K562 (cell line): ENCODE results near the gene DPY19L3. TPM values are rescaled to one million over a fixed set of nuclear protein-coding genes. Genes with fewer than 3 reads are reported as not detected.

Source experiments
- NR1H2 ChIP-seq: sonication (generic); formaldehyde crosslinking; IDR thresholded peaks from 2 replicates; pipeline ENCODE4 v1.4.0; 2020; ENCODE audit warnings: mild to moderate bottlenecking, missing genetic modification reagents
- PYGO2 ChIP-seq: fragments of 450-650 bp; IDR thresholded peaks from 2 replicates; pipeline ENCODE4 v1.6.1; 2016; ENCODE audit warnings: mild to moderate bottlenecking, missing genetic modification characterization, moderate library complexity, missing compliant biosample characterization
- RB1 ChIP-seq: fragments of 450-650 bp; IDR thresholded peaks from 2 replicates; pipeline ENCODE4 v1.6.1; 2017; ENCODE audit warnings: low read depth, mild to moderate bottlenecking
- SMARCE1 ChIP-seq: fragments of 450-650 bp; IDR thresholded peaks from 2 replicates; pipeline ENCODE4 v1.7.1; 2016; ENCODE audit warnings: mild to moderate bottlenecking
- TAF9B ChIP-seq: fragments of 450-650 bp; IDR thresholded peaks from 2 replicates; pipeline ENCODE4 v1.6.1; 2018; ENCODE audit warnings: mild to moderate bottlenecking; ENCODE audit not compliant: partially characterized antibody
- polyA plus RNA-seq, 8 experiments: library from polyadenylated mRNA; depleted of rRNA in 4 of 8; stranded (reverse) in 5 of 8; unstranded in 3 of 8; fragments of >200 nt; fragmentation: Nextera tagmentation in 2 of 8; fragmentation: Illumina TruSeq in 1 of 8; extraction: Ambion mirVana in 2 of 8; extraction: Trizol in 1 of 8; gene quantifications; 2 replicates each; pipeline versions ENCODE4 v1.2.1 to v1.2.3, GENCODE V29; 2011 to 2014; ENCODE audit warnings: inconsistent platforms in 1 of 8, missing spikeins in 1 of 8
- total RNA-seq, 7 experiments: library from RNA; depleted of rRNA in 6 of 7; stranded (reverse); fragments of >200 nt in 6 of 7; fragmentation: Illumina TruSeq in 2 of 7; extraction: Trizol in 2 of 7; gene quantifications; 2 replicates each; pipeline versions ENCODE4 v1.2.1 to v1.2.3, GENCODE V29; 2011 to 2021; ENCODE audit warnings: low replicate concordance in 1 of 7
- TF ChIP-seq, protein P1 (sequence below): sonication (generic); formaldehyde crosslinking; IDR thresholded peaks from 2 replicates; pipeline ENCODE4 v1.8.0; 2023; ENCODE audit warnings: mild to moderate bottlenecking, missing genetic modification reagents
- TF ChIP-seq, protein P2 (sequence below): fragments of 450-650 bp; IDR thresholded peaks from 2 replicates; pipeline ENCODE4 v1.6.1; 2016; ENCODE audit warnings: mild to moderate bottlenecking, moderate library complexity
- TF ChIP-seq, protein P3 (sequence below): fragments of 250-450 bp; sonication (Bioruptor Pico); IDR thresholded peaks from 2 replicates; pipeline ENCODE4 v1.5.1; 2021; ENCODE audit warnings: mild to moderate bottlenecking

The DPY19L3 gene
- total and polyA plus RNA-seq, 9 of the 15 experiments (the other 6 are each of a cell fraction or from before 2014, with no cell fraction given), result 4.7 to 39.2 (median 22.0) TPM

DNA sequence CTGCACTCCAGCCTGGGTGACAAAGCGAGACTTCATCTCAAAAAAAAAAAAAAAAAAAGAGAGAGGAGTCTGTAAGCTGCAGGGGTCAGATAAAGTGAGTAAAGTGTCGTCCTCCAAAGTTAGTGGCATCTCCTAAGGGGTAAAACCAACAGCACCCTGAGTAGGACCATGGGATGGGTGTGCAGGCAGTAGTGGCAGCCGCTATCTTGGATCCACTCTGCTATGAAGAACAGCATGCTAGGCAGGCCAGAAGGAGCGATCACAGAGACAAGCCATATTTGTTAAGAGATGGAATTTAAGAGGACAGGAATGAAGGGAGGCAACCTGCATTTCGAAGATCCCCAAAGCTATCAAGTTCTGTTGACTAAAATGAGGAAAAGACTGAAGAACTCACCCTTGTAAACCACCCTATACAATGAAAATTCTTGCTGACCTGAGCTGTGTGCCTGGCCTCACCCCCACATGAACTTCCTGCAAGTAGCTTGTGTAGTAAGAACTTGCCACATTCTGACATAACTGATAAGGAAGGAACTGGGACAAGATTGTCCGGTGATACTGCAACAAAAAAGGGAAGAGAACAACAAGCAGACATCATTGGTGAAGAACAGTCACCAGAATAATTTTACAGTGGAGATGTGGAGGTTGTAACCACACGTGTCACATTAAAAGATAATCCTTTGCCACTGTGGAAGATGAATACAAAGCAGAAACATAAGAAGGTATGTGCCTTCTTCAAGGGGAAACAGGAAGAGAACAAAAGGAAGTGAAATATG, 16.2 kb downstream of the DPY19L3 start (continued):
- TF ChIP-seq, protein P1, sequence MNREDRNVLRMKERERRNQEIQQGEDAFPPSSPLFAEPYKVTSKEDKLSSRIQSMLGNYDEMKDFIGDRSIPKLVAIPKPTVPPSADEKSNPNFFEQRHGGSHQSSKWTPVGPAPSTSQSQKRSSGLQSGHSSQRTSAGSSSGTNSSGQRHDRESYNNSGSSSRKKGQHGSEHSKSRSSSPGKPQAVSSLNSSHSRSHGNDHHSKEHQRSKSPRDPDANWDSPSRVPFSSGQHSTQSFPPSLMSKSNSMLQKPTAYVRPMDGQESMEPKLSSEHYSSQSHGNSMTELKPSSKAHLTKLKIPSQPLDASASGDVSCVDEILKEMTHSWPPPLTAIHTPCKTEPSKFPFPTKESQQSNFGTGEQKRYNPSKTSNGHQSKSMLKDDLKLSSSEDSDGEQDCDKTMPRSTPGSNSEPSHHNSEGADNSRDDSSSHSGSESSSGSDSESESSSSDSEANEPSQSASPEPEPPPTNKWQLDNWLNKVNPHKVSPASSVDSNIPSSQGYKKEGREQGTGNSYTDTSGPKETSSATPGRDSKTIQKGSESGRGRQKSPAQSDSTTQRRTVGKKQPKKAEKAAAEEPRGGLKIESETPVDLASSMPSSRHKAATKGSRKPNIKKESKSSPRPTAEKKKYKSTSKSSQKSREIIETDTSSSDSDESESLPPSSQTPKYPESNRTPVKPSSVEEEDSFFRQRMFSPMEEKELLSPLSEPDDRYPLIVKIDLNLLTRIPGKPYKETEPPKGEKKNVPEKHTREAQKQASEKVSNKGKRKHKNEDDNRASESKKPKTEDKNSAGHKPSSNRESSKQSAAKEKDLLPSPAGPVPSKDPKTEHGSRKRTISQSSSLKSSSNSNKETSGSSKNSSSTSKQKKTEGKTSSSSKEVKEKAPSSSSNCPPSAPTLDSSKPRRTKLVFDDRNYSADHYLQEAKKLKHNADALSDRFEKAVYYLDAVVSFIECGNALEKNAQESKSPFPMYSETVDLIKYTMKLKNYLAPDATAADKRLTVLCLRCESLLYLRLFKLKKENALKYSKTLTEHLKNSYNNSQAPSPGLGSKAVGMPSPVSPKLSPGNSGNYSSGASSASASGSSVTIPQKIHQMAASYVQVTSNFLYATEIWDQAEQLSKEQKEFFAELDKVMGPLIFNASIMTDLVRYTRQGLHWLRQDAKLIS (CRISPR knock-in tag), result no peak
- TF ChIP-seq NR1H2 (no peak), TAF9B (peak; percentile 50), PYGO2 (no peak), RB1 (no peak; the same call in 1 of the 2 replicates), SMARCE1 (peak; percentile 91)
- TF ChIP-seq, protein P2, sequence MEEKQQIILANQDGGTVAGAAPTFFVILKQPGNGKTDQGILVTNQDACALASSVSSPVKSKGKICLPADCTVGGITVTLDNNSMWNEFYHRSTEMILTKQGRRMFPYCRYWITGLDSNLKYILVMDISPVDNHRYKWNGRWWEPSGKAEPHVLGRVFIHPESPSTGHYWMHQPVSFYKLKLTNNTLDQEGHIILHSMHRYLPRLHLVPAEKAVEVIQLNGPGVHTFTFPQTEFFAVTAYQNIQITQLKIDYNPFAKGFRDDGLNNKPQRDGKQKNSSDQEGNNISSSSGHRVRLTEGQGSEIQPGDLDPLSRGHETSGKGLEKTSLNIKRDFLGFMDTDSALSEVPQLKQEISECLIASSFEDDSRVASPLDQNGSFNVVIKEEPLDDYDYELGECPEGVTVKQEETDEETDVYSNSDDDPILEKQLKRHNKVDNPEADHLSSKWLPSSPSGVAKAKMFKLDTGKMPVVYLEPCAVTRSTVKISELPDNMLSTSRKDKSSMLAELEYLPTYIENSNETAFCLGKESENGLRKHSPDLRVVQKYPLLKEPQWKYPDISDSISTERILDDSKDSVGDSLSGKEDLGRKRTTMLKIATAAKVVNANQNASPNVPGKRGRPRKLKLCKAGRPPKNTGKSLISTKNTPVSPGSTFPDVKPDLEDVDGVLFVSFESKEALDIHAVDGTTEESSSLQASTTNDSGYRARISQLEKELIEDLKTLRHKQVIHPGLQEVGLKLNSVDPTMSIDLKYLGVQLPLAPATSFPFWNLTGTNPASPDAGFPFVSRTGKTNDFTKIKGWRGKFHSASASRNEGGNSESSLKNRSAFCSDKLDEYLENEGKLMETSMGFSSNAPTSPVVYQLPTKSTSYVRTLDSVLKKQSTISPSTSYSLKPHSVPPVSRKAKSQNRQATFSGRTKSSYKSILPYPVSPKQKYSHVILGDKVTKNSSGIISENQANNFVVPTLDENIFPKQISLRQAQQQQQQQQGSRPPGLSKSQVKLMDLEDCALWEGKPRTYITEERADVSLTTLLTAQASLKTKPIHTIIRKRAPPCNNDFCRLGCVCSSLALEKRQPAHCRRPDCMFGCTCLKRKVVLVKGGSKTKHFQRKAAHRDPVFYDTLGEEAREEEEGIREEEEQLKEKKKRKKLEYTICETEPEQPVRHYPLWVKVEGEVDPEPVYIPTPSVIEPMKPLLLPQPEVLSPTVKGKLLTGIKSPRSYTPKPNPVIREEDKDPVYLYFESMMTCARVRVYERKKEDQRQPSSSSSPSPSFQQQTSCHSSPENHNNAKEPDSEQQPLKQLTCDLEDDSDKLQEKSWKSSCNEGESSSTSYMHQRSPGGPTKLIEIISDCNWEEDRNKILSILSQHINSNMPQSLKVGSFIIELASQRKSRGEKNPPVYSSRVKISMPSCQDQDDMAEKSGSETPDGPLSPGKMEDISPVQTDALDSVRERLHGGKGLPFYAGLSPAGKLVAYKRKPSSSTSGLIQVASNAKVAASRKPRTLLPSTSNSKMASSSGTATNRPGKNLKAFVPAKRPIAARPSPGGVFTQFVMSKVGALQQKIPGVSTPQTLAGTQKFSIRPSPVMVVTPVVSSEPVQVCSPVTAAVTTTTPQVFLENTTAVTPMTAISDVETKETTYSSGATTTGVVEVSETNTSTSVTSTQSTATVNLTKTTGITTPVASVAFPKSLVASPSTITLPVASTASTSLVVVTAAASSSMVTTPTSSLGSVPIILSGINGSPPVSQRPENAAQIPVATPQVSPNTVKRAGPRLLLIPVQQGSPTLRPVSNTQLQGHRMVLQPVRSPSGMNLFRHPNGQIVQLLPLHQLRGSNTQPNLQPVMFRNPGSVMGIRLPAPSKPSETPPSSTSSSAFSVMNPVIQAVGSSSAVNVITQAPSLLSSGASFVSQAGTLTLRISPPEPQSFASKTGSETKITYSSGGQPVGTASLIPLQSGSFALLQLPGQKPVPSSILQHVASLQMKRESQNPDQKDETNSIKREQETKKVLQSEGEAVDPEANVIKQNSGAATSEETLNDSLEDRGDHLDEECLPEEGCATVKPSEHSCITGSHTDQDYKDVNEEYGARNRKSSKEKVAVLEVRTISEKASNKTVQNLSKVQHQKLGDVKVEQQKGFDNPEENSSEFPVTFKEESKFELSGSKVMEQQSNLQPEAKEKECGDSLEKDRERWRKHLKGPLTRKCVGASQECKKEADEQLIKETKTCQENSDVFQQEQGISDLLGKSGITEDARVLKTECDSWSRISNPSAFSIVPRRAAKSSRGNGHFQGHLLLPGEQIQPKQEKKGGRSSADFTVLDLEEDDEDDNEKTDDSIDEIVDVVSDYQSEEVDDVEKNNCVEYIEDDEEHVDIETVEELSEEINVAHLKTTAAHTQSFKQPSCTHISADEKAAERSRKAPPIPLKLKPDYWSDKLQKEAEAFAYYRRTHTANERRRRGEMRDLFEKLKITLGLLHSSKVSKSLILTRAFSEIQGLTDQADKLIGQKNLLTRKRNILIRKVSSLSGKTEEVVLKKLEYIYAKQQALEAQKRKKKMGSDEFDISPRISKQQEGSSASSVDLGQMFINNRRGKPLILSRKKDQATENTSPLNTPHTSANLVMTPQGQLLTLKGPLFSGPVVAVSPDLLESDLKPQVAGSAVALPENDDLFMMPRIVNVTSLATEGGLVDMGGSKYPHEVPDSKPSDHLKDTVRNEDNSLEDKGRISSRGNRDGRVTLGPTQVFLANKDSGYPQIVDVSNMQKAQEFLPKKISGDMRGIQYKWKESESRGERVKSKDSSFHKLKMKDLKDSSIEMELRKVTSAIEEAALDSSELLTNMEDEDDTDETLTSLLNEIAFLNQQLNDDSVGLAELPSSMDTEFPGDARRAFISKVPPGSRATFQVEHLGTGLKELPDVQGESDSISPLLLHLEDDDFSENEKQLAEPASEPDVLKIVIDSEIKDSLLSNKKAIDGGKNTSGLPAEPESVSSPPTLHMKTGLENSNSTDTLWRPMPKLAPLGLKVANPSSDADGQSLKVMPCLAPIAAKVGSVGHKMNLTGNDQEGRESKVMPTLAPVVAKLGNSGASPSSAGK, result peak; percentile 81
- TF ChIP-seq, protein P3, sequence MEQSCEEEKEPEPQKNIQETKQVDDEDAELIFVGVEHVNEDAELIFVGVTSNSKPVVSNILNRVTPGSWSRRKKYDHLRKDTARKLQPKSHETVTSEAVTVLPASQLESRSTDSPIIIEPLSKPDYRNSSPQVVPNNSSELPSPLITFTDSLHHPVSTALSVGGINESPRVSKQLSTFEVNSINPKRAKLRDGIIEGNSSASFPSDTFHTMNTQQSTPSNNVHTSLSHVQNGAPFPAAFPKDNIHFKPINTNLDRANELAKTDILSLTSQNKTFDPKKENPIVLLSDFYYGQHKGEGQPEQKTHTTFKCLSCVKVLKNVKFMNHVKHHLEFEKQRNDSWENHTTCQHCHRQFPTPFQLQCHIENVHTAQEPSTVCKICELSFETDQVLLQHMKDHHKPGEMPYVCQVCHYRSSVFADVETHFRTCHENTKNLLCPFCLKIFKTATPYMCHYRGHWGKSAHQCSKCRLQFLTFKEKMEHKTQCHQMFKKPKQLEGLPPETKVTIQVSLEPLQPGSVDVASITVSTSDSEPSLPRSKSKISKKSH (CRISPR knock-in tag), result no peak
